ENCODE data around the gene ZMAT1. TPM values are rescaled to one million over a fixed set of nuclear protein-coding genes. Genes with fewer than 3 reads are reported as not detected.

The ZMAT1 gene
- total RNA-seq, 4 donors from 2014 or later: 0.40 to 18.7 (median 5.6) TPM

DNA sequence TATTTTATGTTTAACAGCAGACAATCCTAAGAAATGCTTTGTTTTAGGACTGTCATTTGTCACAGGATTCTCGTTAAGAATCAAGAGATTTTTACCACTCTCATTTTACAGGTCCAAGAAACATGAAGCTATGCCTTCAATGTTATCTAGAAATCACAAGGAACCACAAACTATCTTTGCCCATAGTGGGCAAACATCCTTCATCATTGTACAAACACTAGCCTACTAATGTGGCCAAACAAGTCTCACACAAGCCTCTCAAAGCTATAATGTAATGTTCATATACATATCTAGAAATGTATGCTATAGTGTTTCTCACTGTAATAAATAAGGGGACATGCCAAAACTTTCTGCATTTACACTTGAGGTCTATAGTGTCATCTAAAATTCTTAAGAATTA lies 26.8 kb downstream of the ZMAT1 start:
- Histone ChIP-seq H3K27ac (no peak overlapping the region), H3K4me3 (no peak overlapping the region), H3K9me3 (no peaks in the 10 kb centered on the region), H3K36me3 (no peaks in the 10 kb centered on the region), H3K27me3 (no peaks in the 10 kb centered on the region), H3K4me1 (no peaks in the 10 kb centered on the region)
- TF ChIP-seq POLR2AphosphoS5 (IDR thresholded peaks at IDR 0.05) (no peak), EP300 (IDR thresholded peaks at IDR 0.05; ENCODE audit: low read depth) (no peak), CTCF (IDR thresholded peaks at IDR 0.05) (no peak), POLR2A (IDR thresholded peaks at IDR 0.05) (no peak)
- 60 to 76% methylated on average over 1 of the region's 1 CpG for WGBS, 2 donors (ENCODE audit: low coverage in 1 of 2)
- intact Hi-C loops (cut with DNase I; ENCODE audit: low total_unique reads): no loop called here
- in situ Hi-C loops (cut with MboI; ENCODE audit: low pct_ligation_motif_present in 1 of 4, low pct_unique_long_range_greater_than_20kb in 1 of 4, low sequenced_read_pairs in 3 of 4): no loop called here
- DNase-seq: no peak

Small RNA genes within 50 kb of the gene (small RNA-seq; reads per million reads assigned to genes)
- 0 reads per million in 4 donors for gene RNU6-345P

Other genes starting within 250 kb of the ZMAT1 start
- 1 to 10 TPM in 3 of 4 donors, not detected in 1; 3.0 to 3.2 (median 3.0) TPM for gene TCEAL2, start 193.7 kb upstream of the ZMAT1 start, total RNA-seq
- not detected for gene TCEAL6, start 210.5 kb upstream of the ZMAT1 start, total RNA-seq
- 1 to 10 TPM in 2 of 4 donors, not detected in 2; 1.5 to 4.0 TPM for gene BEX5, start 223.9 kb upstream of the ZMAT1 start, total RNA-seq

Measured in transverse colon (tissue), 4 donors.